GM21528 (cell line): ENCODE measurements around the gene USB1.
A peak's percentile ranks its signal among the peaks of the same experiment; 100 is the strongest.
"Not testable (repeated sequence)": the region's sequence is repeated elsewhere in the genome, so short reads cannot be mapped to it uniquely, and the experiment has no call there.

Source experiments
- ATAC-seq: cut with Tn5 transposase; IDR thresholded peaks from one replicate; pipeline ENCODE4 v1.9.1; 2021; ENCODE audit warnings: mild to moderate bottlenecking, moderate library complexity; ENCODE audit not compliant: unreplicated experiment, low FRiP score

Gene USB1

DNA sequence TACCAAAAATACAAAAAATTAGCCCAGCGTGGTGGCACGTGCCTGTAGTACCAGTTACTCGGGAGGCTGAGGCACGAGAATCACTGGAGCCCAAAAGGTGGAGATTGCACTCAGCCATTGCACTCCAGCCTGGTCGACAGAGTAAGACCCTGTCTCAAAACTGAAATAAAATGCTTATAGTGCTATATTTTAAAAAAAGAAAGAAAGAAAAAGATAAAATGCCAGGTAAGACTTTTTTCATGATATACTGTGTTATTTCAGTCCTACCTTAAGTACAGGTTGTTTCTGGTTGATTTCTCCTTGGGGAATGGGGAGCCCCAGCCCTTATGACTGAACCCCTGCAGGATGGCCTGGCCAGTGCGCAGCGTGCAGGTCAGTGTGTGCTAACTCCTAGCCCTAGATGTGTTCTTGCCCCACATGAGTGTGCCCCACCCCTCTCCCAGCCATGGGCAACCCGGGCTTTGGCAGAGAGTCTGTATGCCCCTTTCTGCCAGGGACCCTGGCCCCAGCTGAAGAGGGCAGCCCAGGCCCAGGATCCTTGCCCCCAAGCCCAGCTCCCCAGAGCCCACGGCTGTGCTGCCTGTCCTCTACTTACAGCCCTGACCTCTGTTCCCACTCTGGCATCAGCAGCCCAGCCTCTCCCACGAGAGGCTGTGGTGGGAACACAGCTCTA is 31.6 kb upstream of the USB1 start:
- no peak for ATAC-seq

GRCh38 chr16:57970319-57970718 is 30.9 kb upstream of the USB1 start:
- no peak for ATAC-seq

DNA sequence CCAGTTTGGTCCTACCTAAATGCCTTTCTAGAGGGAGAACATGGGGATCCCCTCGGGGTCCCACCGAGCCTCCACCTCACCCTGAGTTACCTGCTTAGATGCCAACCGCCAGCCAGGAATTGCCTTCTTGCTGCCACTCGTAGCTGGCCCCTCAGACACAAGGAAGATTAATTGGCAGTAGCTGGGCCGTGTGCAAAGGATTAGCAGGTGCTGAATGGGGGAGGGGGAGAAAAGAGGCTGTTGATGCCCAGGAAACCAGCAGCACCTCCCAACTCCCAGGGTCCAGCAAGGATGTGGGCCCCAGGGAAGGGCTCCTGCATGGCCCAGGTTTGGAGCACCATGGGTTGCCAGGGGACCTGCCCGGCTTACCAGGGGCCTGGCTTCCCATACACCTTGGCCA is 30.2 kb upstream of the USB1 start, which contains the start of gene CNGB1:
CNGB1 (minus strand) TSS at position 159 of the 400 bp plus-strand sequence. CDS start 3,842 bp downstream, outside the sequence.
- no peak for ATAC-seq

- ATAC-seq: no peak
Observed at GRCh38 chr16:57971848-57972247, 29.4 kb upstream of the USB1 start.

- ATAC-seq: no peak
Observed at GRCh38 chr16:57972306-57972705, 28.9 kb upstream of the USB1 start.

- ATAC-seq: no peak
Observed at GRCh38 chr16:57976331-57976796, 24.8 kb upstream of the USB1 start.

DNA sequence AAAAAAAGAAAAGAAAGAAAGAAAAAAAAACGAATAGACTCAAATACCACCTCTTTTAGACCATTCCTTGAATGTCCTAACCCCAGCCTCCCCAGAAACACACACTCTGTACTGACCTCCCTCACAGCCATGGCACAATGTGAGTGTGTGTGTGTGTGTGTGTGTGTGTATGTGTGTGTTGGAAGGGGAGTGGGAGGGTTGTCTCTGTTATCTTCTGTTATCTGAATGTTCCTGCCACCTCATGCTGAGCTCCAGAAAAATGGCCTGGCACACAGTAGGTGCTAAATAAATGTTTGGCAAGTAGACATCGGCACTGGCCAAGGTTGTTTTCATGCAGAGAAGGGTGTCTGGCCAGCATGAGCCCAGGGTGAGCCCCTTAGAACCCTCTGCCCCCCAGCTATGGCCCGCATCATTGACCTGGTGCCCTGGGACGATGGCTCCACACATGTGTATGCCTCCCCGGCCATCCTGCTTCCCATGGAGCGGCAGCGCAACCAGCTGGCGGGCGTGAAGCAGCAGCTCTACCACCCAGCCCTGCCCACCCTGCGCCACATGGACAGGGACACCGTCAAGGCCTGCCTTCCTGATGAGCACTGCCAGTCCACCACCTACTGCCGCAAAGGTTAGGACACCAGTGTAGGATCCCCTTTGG is 23.7 kb upstream of the USB1 start:
- no peak for ATAC-seq

DNA sequence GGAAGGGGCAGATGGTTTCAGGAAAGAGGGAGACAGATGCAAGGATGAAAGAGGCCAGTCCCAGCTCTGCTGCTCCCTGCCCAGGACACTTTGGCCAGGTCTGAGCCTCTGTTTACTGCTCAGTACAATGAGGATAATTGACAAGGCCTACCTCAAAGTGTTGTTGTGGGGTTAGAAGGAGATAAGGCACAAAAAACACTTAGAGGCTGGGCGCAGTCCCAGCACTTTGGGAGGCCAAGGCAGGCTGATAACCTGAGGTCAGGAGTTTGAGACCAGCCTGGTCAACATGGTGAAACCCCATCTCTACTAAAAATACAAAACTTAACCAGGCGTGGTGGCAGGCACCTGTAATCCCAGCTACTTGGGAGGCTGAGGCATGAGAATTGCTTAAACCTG is 23.1 kb upstream of the USB1 start:
- not testable (repeated sequence) for ATAC-seq

DNA sequence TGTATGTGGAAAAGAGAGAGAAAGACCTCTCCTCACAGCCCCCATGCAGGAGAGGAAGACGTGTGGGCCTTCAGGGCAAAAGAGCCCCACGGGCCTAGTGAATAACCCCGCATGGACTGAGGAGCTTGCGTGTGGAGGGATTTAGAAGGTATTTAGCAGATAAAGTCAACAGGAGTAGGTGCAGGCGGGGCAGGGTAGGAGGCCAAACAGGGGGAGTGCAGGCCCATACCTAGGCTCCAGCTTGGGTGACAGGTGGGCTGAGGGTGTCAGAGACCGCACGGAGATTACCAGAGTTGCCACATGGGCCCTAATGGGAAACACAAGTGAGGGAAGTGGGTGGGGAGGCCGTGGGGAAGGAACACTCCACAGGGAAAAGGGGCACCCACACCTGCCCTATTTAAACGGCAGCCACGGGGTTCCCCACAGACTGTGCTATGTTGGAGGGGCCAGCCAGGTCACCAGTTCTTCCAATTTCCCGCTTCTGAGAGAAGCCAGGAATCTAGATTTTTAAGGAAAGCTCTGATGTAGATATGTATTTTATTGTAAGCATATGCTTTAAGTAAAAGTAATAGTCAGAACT is 22.1 kb upstream of the USB1 start:
- no peak for ATAC-seq

- ATAC-seq: no peak
Observed at GRCh38 chr16:57981636-57982035, 19.6 kb upstream of the USB1 start.

DNA sequence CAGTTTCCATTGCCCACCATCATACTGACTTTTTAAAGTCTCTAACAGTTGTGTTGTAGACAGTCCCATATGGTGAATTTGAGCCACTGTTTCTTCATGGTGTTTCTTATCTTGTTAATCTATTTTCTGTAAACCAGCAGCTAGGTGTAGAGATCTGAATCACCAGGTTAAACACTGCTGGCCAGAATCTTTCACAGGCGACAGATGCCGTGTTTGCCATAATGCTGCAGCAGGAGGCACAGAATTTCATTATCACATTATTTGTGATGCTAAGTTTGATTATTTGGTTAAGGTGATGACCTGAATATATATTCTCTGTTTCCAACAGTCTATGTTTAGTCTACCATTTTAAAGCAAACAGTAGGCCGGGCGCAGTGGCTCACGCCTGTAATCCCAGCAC is 18.8 kb upstream of the USB1 start:
- ATAC-seq: no peak

- ATAC-seq: peak; percentile 73
Observed at GRCh38 chr16:57984443-57985203, 16.6 kb upstream of the USB1 start.

GRCh38 chr16:57985204-57986181 is 15.7 kb upstream of the USB1 start:
- ATAC-seq: no peak

DNA sequence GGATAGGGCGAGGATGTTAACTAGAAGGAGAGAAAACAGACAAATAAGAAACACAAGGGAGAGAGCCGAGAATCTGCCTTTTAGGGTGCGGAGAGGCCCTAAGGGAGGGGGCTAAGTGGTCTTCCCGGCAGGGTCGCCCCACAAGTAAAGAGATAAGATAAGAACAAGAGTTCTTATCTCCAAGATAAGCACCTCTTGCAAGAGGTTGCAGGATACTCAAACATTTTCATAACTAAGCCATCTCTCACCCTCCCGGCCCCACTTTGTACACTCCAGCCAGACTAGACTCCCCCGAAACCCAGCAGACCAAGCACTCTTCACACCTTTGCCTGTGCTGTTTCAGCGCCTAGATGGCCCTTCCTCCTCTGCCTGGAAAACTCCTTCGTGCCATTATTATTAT is 15.0 kb upstream of the USB1 start:
- no peak for ATAC-seq

DNA sequence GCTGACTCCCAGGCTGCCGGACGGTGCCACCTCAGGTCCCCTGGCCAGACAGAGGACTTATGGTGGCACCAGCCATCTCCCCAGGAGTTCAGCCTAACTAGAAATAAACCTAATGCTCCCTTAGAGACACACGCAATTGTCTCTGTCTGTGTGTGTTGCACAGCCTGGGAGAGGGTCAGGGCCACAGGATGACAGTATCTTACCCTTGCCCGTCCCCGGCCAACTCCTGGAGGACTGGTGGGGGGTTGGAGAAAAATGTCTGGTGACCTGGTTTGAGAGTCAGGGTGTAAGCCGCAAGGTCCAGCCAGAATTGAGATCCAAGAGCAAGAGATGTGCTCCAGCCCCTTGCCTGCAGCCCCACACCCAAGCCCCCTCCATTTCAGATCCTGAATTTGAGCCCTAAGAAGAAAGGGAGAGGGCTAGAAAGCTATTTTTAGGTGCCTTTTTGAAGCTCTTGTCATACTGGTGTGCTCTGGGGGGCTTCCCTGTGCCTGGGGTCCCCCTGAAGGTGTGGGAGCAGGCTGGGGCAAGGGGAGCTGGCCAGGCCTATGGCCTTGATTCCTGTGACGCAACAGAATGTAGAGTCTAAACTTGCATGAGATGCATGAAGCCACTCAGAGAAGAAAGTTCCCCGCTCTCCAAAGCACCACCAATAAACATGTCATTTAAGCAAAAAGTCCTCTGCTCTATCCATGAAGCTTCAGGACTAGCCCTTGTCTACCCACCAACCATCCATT is 13.6 kb upstream of the USB1 start:
- ATAC-seq: no peak

DNA sequence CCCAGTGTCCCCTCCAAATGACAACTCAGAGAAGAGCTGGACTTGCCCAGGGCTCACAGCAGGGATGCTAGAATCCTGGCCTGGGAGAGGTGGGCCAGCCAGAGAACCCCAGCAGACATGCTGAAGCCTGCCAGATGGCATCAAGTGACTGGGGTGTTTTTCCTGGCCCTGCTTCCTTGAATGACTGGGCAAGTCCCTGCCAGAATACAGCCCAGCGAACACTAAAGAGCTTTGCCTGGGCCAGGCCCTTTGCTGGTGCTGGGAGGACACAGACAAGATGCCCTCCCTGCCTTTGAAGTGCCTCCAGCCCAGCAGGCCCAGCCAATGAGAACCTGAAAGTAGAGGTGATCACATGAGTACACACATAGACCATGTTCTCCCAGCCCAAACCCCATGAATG is 12.3 kb upstream of the USB1 start:
- no peak for ATAC-seq

- no peak for ATAC-seq
Observed at GRCh38 chr16:57991551-57992059, 9.6 kb upstream of the USB1 start.

DNA sequence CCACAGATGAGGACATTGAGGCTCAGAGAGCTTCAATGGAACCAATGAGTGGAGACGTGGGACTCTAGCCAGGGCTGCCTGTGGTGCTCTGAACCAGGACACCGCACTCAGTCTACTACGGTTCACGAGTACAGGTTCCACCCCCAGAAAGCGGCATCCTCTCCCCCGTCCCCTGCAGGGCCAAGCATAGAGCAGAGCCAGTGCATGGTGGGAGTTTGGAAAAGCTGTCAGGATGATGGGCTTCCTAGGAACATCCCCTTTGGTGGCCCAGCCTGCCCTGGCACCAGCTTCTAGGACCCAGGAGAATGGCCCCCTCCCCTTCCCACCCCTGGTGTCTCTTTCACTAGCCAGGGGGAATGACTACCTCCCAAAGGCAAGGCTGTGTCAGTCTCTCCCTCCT is 9.1 kb upstream of the USB1 start:
- no peak for ATAC-seq

DNA sequence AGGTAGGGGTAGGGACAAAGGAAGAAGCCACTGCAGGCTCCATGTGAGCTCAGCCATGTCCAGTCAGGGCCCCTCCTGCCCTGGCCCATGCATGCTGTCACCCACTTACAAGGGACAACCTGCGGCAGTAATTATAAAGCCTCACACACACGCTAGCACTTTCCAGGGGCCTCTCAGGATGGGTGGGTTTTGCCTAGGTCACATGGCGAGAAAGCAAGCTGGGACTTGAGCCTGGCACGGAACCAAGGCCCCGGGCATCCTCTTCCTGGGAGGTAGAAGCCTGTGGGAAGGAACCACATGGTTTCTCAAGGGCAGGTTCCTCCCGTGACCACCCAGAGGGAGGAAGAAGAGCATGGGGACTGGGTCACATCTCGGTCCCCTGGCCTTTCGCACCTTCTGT is 7.8 kb upstream of the USB1 start:
- no peak for ATAC-seq
